Ascending aorta (tissue), 2 donors: Measurements from ENCODE around the gene ANKMY2. TPM values are rescaled to one million over a fixed set of nuclear protein-coding genes. Genes with fewer than 3 reads are reported as not detected.

Experiments
- DNase-seq, 2 donors: peaks; one replicate each; pipeline ENCODE4 v3.0.0-alpha.2; 2019; ENCODE audit warnings: low spot score in 2 of 2
- H3K27ac ChIP-seq, 2 donors: fragments of 200-600 bp; sonication (generic); one replicate each; pipeline ENCODE4 v1.5.1; 2016 to 2017; ENCODE audit warnings: mild to moderate bottlenecking in 1 of 2
- H3K27me3 ChIP-seq: fragments of 200-600 bp; sonication (generic); one replicate; pipeline ENCODE4 v1.5.1; 2017
- H3K36me3 ChIP-seq, 2 donors: fragments of 200-600 bp; sonication (generic); one replicate each; pipeline ENCODE4 v1.5.1; 2016
- H3K4me1 ChIP-seq, 2 donors: fragments of 200-600 bp; sonication (generic); one replicate each; pipeline ENCODE4 v1.5.1; 2016 to 2017; ENCODE audit warnings: mild to moderate bottlenecking in 1 of 2
- H3K4me3 ChIP-seq, 2 donors: fragments of 200-600 bp; sonication (generic); one replicate each; pipeline ENCODE4 v1.5.1; 2016 to 2017; ENCODE audit warnings: mild to moderate bottlenecking in 1 of 2
- H3K9me3 ChIP-seq, 2 donors: fragments of 200-600 bp; sonication (generic); one replicate each; pipeline ENCODE4 v1.5.1; 2016
- CTCF ChIP-seq, 3 experiments: fragments of 200-600 bp in 2 of 3; fragments of 450-650 bp in 1 of 3; sonication (generic) in 2 of 3; IDR thresholded peaks; one replicate each; pipeline ENCODE4 v1.5.1; 2016 to 2019; ENCODE audit warnings: antibody characterized with exemption in 3 of 3, mild to moderate bottlenecking in 1 of 3, moderate library complexity in 1 of 3
- intact Hi-C: fragments of 100-400 bp; cut with DNase I; formaldehyde crosslinking; loops from one replicate; pipeline ENCODE4 v1.15.1; 2023
- total RNA-seq: library from RNA; depleted of rRNA; stranded (reverse); fragments of >200 nt; gene quantifications from one replicate; pipeline ENCODE4 v1.1.0, GENCODE V29; 2016

The ANKMY2 gene
- total RNA-seq, 1 donor from 2014 or later: 11.2 TPM

- H3K27ac ChIP-seq: no peak overlapping the region
- no peak for DNase-seq
- intact Hi-C loops: loop anchor here (5.0 kb wide), 3 partner anchors 313 to 1293 kb away; partner anchors contain the start of genes AHR and SNX13
- no peaks in the 10 kb centered on the region for H3K27me3 ChIP-seq
- no peak for TF ChIP-seq CTCF (IDR thresholded peaks at IDR 0.05)
- peaks cover 0 to 6% of the 10 kb centered on the region in 2 donors for H3K4me1 ChIP-seq
- no peaks in the 10 kb centered on the region for H3K36me3 ChIP-seq
- no peak overlapping the region for H3K4me3 ChIP-seq
- H3K9me3 ChIP-seq: no peaks in the 10 kb centered on the region
Measured at GRCh38 chr7:16649196-16649595, 3.6 kb upstream of the ANKMY2 start.

- Histone ChIP-seq H3K27me3 (no peaks in the 10 kb centered on the region), H3K27ac (no peak overlapping the region), H3K9me3 (no peaks in the 10 kb centered on the region), H3K36me3 (no peaks in the 10 kb centered on the region), H3K4me3 (no peak overlapping the region), H3K4me1 (peaks cover 0 to 12% of the 10 kb centered on the region in 2 donors)
- no peak for DNase-seq
- intact Hi-C loops: loop anchor here (5.0 kb wide), 3 partner anchors 314 to 1294 kb away; partner anchors contain the start of genes AHR and SNX13
- no peak for TF ChIP-seq CTCF (IDR thresholded peaks at IDR 0.05)
Measured at GRCh38 chr7:16648551-16648950, 3.0 kb upstream of the ANKMY2 start.

GRCh38 chr7:16647435-16647960 is 1.9 kb upstream of the ANKMY2 start:
- no peaks in the 10 kb centered on the region for H3K36me3 ChIP-seq
- no peaks in the 10 kb centered on the region for H3K27me3 ChIP-seq
- TF ChIP-seq CTCF (IDR thresholded peaks at IDR 0.05): no peak
- intact Hi-C loops: loop anchor here (2.0 to 5.0 kb wide), 4 partner anchors 315 to 1295 kb away; partner anchors contain the start of genes AHR, MEOX2 and SNX13
- peak overlapping the region in 1 of 2 donors; percentile 96 for H3K4me3 ChIP-seq
- DNase-seq: no peak
- no peak overlapping the region for H3K27ac ChIP-seq
- H3K9me3 ChIP-seq: no peaks in the 10 kb centered on the region
- peaks cover 0 to 17% of the 10 kb centered on the region in 2 donors for H3K4me1 ChIP-seq

GRCh38 chr7:16646472-16647072 is 1.0 kb upstream of the ANKMY2 start:
- no peak for DNase-seq
- Histone ChIP-seq H3K4me1 (peaks cover 0 to 20% of the 10 kb centered on the region in 2 donors), H3K9me3 (no peaks in the 10 kb centered on the region), H3K36me3 (no peaks in the 10 kb centered on the region), H3K27ac (peak overlapping the region; percentile 83 to 88), H3K4me3 (peak overlapping the region; percentile 81 to 96), H3K27me3 (no peaks in the 10 kb centered on the region)
- intact Hi-C loops: loop anchor here (2.0 to 5.0 kb wide), 4 partner anchors 316 to 1296 kb away; partner anchors contain the start of genes AHR, MEOX2 and SNX13
- TF ChIP-seq CTCF (IDR thresholded peaks at IDR 0.05): no peak

- DNase-seq: peak in 1 of 2 donors; percentile 79
- Histone ChIP-seq H3K4me3 (peak overlapping the region; percentile 81 to 96), H3K27me3 (no peaks in the 10 kb centered on the region), H3K36me3 (no peaks in the 10 kb centered on the region), H3K27ac (peak overlapping the region; percentile 83 to 88), H3K4me1 (peaks cover 0 to 20% of the 10 kb centered on the region in 2 donors), H3K9me3 (no peaks in the 10 kb centered on the region)
- TF ChIP-seq CTCF (IDR thresholded peaks at IDR 0.05): no peak
- intact Hi-C loops: loop anchor here (5.0 kb wide), 3 partner anchors 317 to 1297 kb away; partner anchors contain the start of genes AHR and SNX13
Measured at GRCh38 chr7:16644636-16645592, 640 bp downstream of the ANKMY2 start.
